ENCODE data around the gene CEP68. TPM values are rescaled to one million over a fixed set of nuclear protein-coding genes. Genes with fewer than 3 reads are reported as not detected.

The CEP68 gene
- total RNA-seq, 1 donor from 2014 or later, result 38.3 TPM

GRCh38 chr2:65070172-65070830 lies 14.1 kb downstream of the CEP68 start:
- Mint-ChIP-seq H3K27me3 (ENCODE audit: unreplicated experiment) (no peaks in the 10 kb centered on the region), H3K36me3 (ENCODE audit: unreplicated experiment) (no peaks in the 10 kb centered on the region), H3K4me1 (ENCODE audit: low read depth, unreplicated experiment) (peaks cover 17% of the 10 kb centered on the region), H3K27ac (ENCODE audit: unreplicated experiment) (peak overlapping the region; percentile 44), H3K9me3 (ENCODE audit: unreplicated experiment) (peaks cover 4% of the 10 kb centered on the region), H3K4me3 (ENCODE audit: unreplicated experiment) (no peak overlapping the region)
- no peak for DNase-seq
- TF ChIP-seq, protein P1, sequence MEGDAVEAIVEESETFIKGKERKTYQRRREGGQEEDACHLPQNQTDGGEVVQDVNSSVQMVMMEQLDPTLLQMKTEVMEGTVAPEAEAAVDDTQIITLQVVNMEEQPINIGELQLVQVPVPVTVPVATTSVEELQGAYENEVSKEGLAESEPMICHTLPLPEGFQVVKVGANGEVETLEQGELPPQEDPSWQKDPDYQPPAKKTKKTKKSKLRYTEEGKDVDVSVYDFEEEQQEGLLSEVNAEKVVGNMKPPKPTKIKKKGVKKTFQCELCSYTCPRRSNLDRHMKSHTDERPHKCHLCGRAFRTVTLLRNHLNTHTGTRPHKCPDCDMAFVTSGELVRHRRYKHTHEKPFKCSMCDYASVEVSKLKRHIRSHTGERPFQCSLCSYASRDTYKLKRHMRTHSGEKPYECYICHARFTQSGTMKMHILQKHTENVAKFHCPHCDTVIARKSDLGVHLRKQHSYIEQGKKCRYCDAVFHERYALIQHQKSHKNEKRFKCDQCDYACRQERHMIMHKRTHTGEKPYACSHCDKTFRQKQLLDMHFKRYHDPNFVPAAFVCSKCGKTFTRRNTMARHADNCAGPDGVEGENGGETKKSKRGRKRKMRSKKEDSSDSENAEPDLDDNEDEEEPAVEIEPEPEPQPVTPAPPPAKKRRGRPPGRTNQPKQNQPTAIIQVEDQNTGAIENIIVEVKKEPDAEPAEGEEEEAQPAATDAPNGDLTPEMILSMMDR (IDR thresholded peaks at IDR 0.05; ENCODE audit: partially characterized antibody, unreplicated experiment), result no peak

DNA sequence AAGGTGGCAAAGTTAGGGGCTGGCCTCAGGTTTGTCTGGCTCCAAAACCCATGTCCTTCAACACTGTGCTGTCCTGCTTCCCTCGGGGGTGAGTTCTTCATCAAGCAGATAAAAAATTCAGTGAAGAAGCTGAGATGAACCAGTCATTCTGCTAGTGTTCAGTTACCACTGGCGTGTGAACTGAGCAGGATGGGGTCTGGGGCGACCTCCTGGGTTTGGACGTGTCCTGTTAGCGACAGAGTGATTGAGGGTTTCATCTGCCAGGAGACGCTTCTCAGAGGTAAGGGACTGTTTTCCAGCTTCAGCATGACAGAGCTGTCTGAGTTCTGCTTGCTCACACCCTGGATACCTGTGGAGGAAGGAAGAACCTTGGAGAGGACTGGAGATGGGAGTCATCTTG lies 14.6 kb downstream of the CEP68 start:
- DNase-seq, result no peak
- Mint-ChIP-seq H3K27ac (ENCODE audit: unreplicated experiment) (no peak overlapping the region), H3K9me3 (ENCODE audit: unreplicated experiment) (peaks cover 4% of the 10 kb centered on the region), H3K4me1 (ENCODE audit: low read depth, unreplicated experiment) (peaks cover 19% of the 10 kb centered on the region), H3K27me3 (ENCODE audit: unreplicated experiment) (no peaks in the 10 kb centered on the region), H3K36me3 (ENCODE audit: unreplicated experiment) (no peaks in the 10 kb centered on the region), H3K4me3 (ENCODE audit: unreplicated experiment) (no peak overlapping the region)
- TF ChIP-seq, protein P1 (IDR thresholded peaks at IDR 0.05; ENCODE audit: partially characterized antibody, unreplicated experiment), result no peak

DNA sequence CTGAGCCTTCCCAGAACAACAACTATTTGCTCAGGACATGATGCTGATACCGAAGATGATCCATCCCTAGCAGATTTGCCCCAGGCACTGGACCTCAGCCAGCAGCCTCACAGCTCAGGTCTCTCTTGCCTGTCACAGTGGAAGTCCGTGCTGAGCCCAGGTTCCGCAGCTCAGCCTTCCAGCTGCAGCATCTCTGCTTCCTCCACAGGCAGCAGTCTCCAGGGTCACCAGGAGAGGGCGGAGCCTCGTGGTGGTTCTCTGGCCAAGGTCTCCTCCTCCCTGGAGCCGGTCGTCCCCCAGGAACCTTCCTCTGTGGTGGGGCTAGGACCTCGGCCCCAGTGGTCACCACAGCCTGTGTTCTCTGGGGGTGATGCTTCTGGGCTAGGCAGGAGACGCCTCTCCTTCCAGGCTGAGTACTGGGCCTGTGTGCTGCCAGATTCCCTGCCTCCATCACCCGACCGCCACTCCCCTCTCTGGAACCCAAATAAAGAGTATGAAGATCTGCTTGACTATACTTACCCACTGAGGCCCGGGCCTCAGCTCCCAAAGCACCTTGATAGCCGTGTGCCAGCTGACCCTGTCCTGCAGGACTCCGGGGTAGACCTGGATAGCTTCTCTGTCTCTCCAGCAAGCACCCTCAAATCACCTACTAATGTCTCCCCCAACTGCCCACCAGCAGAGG lies 15.4 kb downstream of the CEP68 start:
- Mint-ChIP-seq H3K9me3 (ENCODE audit: unreplicated experiment) (peaks cover 4% of the 10 kb centered on the region), H3K27me3 (ENCODE audit: unreplicated experiment) (no peaks in the 10 kb centered on the region), H3K4me1 (ENCODE audit: low read depth, unreplicated experiment) (peaks cover 19% of the 10 kb centered on the region), H3K4me3 (ENCODE audit: unreplicated experiment) (no peak overlapping the region), H3K27ac (ENCODE audit: unreplicated experiment) (no peak overlapping the region), H3K36me3 (ENCODE audit: unreplicated experiment) (no peaks in the 10 kb centered on the region)
- peak; percentile 55 for DNase-seq
- TF ChIP-seq, protein P1 (IDR thresholded peaks at IDR 0.05; ENCODE audit: partially characterized antibody, unreplicated experiment), result no peak

DNA sequence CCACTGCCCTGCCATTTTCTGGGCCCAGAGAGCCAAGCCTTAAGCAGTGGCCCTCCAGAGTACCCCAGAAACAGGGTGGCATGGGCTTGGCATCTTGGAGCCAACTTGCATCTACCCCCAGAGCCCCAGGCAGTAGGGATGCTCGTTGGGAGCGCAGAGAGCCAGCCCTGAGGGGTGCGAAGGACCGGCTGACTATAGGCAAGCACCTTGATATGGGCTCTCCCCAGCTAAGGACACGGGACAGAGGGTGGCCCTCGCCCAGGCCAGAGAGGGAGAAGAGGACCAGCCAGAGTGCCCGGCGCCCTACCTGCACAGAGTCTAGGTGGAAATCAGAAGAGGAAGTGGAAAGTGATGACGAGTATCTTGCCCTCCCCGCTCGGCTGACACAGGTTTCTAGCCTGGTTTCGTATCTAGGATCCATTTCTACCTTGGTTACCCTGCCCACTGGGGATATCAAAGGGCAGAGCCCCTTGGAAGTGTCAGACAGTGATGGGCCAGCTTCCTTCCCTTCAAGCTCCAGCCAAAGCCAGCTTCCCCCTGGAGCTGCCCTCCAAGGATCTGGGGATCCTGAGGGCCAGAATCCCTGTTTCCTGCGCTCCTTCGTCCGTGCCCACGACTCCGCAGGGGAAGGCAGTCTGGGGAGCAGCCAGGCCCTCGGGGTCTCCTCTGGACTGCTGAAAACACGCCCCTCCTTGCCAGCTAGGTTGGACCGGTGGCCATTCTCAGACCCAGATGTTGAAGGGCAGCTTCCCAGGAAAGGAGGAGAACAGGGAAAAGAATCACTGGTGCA lies 16.2 kb downstream of the CEP68 start:
- Mint-ChIP-seq H3K9me3 (ENCODE audit: unreplicated experiment) (peaks cover 4% of the 10 kb centered on the region), H3K36me3 (ENCODE audit: unreplicated experiment) (no peaks in the 10 kb centered on the region), H3K27me3 (ENCODE audit: unreplicated experiment) (no peaks in the 10 kb centered on the region), H3K27ac (ENCODE audit: unreplicated experiment) (no peak overlapping the region), H3K4me1 (ENCODE audit: low read depth, unreplicated experiment) (peaks cover 19% of the 10 kb centered on the region), H3K4me3 (ENCODE audit: unreplicated experiment) (no peak overlapping the region)
- DNase-seq, result no peak
- TF ChIP-seq, protein P1 (IDR thresholded peaks at IDR 0.05; ENCODE audit: partially characterized antibody, unreplicated experiment), result no peak

All from glutamatergic neuron (in vitro differentiated cells).